Memory B cell (primary cell): ENCODE measurements around the gene KCNJ18.
"Not testable (repeated sequence)": the region's sequence is repeated elsewhere in the genome, so short reads cannot be mapped to it uniquely, and the experiment has no call there.

Experiments
- ATAC-seq: fragments of 150-1000 bp; cut with Tn5 transposase; 2 replicates; pipeline ENCODE4 v1.10.0; 2021; ENCODE audit warnings: low read depth, mild to moderate bottlenecking, moderate library complexity
- DNase-seq, 2 donors: peaks; one replicate each; pipeline ENCODE4 v3.0.0; 2022; ENCODE audit warnings: low spot score in 2 of 2
- H3K27ac Mint-ChIP-seq: one replicate; pipeline ENCODE4 v1.8.0; 2022; ENCODE audit warnings: mild to moderate bottlenecking, moderate library complexity, mixed read lengths
- H3K27me3 Mint-ChIP-seq: one replicate; pipeline ENCODE4 v1.8.0; 2022; ENCODE audit warnings: mixed read lengths
- H3K36me3 Mint-ChIP-seq: one replicate; pipeline ENCODE4 v1.8.0; 2022; ENCODE audit warnings: mild to moderate bottlenecking, mixed read lengths
- H3K4me1 Mint-ChIP-seq: one replicate; pipeline ENCODE4 v1.8.0; 2022; ENCODE audit warnings: mixed read lengths
- H3K4me3 Mint-ChIP-seq: one replicate; pipeline ENCODE4 v1.8.0; 2022; ENCODE audit warnings: mild to moderate bottlenecking, moderate library complexity, mixed read lengths
- H3K9me3 Mint-ChIP-seq: one replicate; pipeline ENCODE4 v1.8.0; 2022; ENCODE audit warnings: mixed read lengths

The KCNJ18 gene

GRCh38 chr17:21708612-21709535 lies 16.6 kb downstream of the KCNJ18 start:
- not testable (repeated sequence) for H3K27me3 Mint-ChIP-seq, H3K9me3 Mint-ChIP-seq, DNase-seq, H3K4me3 Mint-ChIP-seq, H3K27ac Mint-ChIP-seq, H3K36me3 Mint-ChIP-seq, H3K4me1 Mint-ChIP-seq, ATAC-seq

GRCh38 chr17:21709994-21710393 lies 17.7 kb downstream of the KCNJ18 start:
- not testable (repeated sequence) for H3K27me3 Mint-ChIP-seq, H3K9me3 Mint-ChIP-seq

GRCh38 chr17:21710486-21710885 lies 18.2 kb downstream of the KCNJ18 start:
- not testable (repeated sequence) for H3K27me3 Mint-ChIP-seq, ATAC-seq, H3K4me3 Mint-ChIP-seq, H3K4me1 Mint-ChIP-seq, DNase-seq, H3K9me3 Mint-ChIP-seq, H3K27ac Mint-ChIP-seq, H3K36me3 Mint-ChIP-seq

More at GRCh38 chr17:21709994-21710393, 17.7 kb downstream of the KCNJ18 start:
- not testable (repeated sequence) for H3K36me3 Mint-ChIP-seq, DNase-seq, H3K4me3 Mint-ChIP-seq, ATAC-seq, H3K27ac Mint-ChIP-seq, H3K4me1 Mint-ChIP-seq

- Mint-ChIP-seq H3K4me1 (no peaks in the 10 kb centered on the region), H3K36me3 (no peaks in the 10 kb centered on the region), H3K27ac (no peak overlapping the region), H3K9me3 (no peaks in the 10 kb centered on the region), H3K4me3 (no peak overlapping the region), H3K27me3 (peaks cover 2% of the 10 kb centered on the region)
- ATAC-seq (no peak), DNase-seq (no peak)
These were observed 18.9 kb downstream of the KCNJ18 start for GRCh38 chr17:21711182-21711581.

GRCh38 chr17:21713020-21713419 lies 20.7 kb downstream of the KCNJ18 start:
- not testable (repeated sequence) for DNase-seq, H3K36me3 Mint-ChIP-seq, H3K4me3 Mint-ChIP-seq, H3K27me3 Mint-ChIP-seq, H3K9me3 Mint-ChIP-seq, H3K27ac Mint-ChIP-seq, ATAC-seq, H3K4me1 Mint-ChIP-seq

GRCh38 chr17:21713631-21714030 lies 21.3 kb downstream of the KCNJ18 start:
- H3K9me3 Mint-ChIP-seq, H3K4me3 Mint-ChIP-seq, H3K27ac Mint-ChIP-seq, H3K36me3 Mint-ChIP-seq, DNase-seq, H3K27me3 Mint-ChIP-seq, H3K4me1 Mint-ChIP-seq, ATAC-seq: not testable (repeated sequence)

- H3K36me3 Mint-ChIP-seq, H3K27ac Mint-ChIP-seq, ATAC-seq, H3K9me3 Mint-ChIP-seq, H3K4me3 Mint-ChIP-seq, H3K27me3 Mint-ChIP-seq, H3K4me1 Mint-ChIP-seq, DNase-seq: not testable (repeated sequence)
These were observed 22.4 kb downstream of the KCNJ18 start for GRCh38 chr17:21714676-21715075.

- not testable (repeated sequence) for H3K27me3 Mint-ChIP-seq, H3K36me3 Mint-ChIP-seq, H3K4me3 Mint-ChIP-seq, H3K4me1 Mint-ChIP-seq, H3K27ac Mint-ChIP-seq, H3K9me3 Mint-ChIP-seq, ATAC-seq, DNase-seq
These were observed 23.6 kb downstream of the KCNJ18 start for GRCh38 chr17:21715877-21716276.

GRCh38 chr17:21718971-21719370 lies 26.6 kb downstream of the KCNJ18 start:
- not testable (repeated sequence) for H3K36me3 Mint-ChIP-seq, H3K27me3 Mint-ChIP-seq, H3K4me3 Mint-ChIP-seq, H3K4me1 Mint-ChIP-seq, DNase-seq, H3K9me3 Mint-ChIP-seq, H3K27ac Mint-ChIP-seq, ATAC-seq

- not testable (repeated sequence) for H3K4me1 Mint-ChIP-seq, DNase-seq, H3K4me3 Mint-ChIP-seq, H3K36me3 Mint-ChIP-seq, ATAC-seq, H3K27me3 Mint-ChIP-seq, H3K27ac Mint-ChIP-seq, H3K9me3 Mint-ChIP-seq
These were observed 27.3 kb downstream of the KCNJ18 start for GRCh38 chr17:21719511-21720226.

GRCh38 chr17:21720566-21720965 lies 28.2 kb downstream of the KCNJ18 start:
- DNase-seq, H3K27me3 Mint-ChIP-seq, H3K4me1 Mint-ChIP-seq, H3K4me3 Mint-ChIP-seq, H3K27ac Mint-ChIP-seq, H3K36me3 Mint-ChIP-seq, H3K9me3 Mint-ChIP-seq, ATAC-seq: not testable (repeated sequence)

GRCh38 chr17:21722268-21722667 lies 29.9 kb downstream of the KCNJ18 start:
- H3K4me3 Mint-ChIP-seq, DNase-seq, H3K36me3 Mint-ChIP-seq, H3K27ac Mint-ChIP-seq, H3K27me3 Mint-ChIP-seq, H3K9me3 Mint-ChIP-seq, H3K4me1 Mint-ChIP-seq, ATAC-seq: not testable (repeated sequence)

- not testable (repeated sequence) for H3K4me3 Mint-ChIP-seq, H3K27me3 Mint-ChIP-seq, H3K36me3 Mint-ChIP-seq, H3K27ac Mint-ChIP-seq, H3K4me1 Mint-ChIP-seq, H3K9me3 Mint-ChIP-seq, DNase-seq
- ATAC-seq: peak; percentile 56
These were observed 32.1 kb downstream of the KCNJ18 start for GRCh38 chr17:21724216-21725006.

GRCh38 chr17:21731076-21731475 lies 38.8 kb downstream of the KCNJ18 start:
- not testable (repeated sequence) for H3K27me3 Mint-ChIP-seq

More at GRCh38 chr17:21731076-21731475, 38.8 kb downstream of the KCNJ18 start:
- not testable (repeated sequence) for H3K36me3 Mint-ChIP-seq, H3K4me3 Mint-ChIP-seq, ATAC-seq, H3K4me1 Mint-ChIP-seq, H3K27ac Mint-ChIP-seq, DNase-seq, H3K9me3 Mint-ChIP-seq
